SH-SY5Y (cell line): Measurements from ENCODE around the gene FMNL2.

ENCODE experiments used
- GATA2 ChIP-seq: IDR thresholded peaks from 2 replicates; pipeline ENCODE4 v1.6.1; 2011; ENCODE audit warnings: mild to moderate bottlenecking, low read depth, low read length
- GATA3 ChIP-seq: IDR thresholded peaks from 2 replicates; pipeline ENCODE4 v1.6.1; 2011; ENCODE audit warnings: low read depth, mild to moderate bottlenecking, low read length, moderate library complexity

DNA sequence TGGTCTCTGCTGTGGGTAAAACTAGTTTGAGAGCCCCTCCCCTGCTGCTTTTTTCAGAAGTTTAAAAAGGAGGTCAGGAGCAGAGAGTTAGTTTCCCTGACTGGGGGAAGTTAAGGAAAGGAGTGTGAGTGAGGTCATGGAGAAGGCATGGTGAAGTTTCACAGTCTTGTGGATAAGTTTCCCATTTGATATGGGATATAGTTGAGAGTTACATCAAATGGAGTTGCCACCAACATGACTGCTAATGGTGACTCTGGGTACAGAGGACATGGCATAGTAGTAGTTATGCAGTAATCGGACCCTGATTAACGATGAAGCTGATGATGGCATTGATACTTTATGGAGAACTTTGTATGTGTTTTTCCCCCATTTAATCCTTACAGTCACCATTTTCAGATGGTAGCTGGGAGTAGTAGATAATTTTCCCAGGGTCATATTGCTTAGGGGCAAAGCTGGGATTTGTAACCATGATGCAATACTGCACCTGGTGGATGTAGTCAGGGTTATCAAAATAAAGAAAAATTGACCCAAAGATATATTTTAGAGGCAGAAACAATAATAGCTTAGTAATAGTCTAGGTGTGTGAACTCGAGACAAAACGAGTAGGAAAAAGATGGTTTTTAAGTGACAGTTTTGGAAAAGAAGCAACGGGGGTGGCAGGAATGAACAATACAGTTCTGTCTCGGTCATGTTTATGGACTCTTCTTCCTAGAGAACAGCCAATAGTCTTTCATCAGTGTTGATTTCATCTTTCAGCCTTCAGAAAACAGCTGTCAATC is 74.6 kb downstream of the FMNL2 start:
- no peak for TF ChIP-seq GATA2
- TF ChIP-seq GATA3, result no peak
